Glutamatergic neuron (in vitro differentiated cells): ENCODE results near the gene NTN1. TPM values are rescaled to one million over a fixed set of nuclear protein-coding genes. Genes with fewer than 3 reads are reported as not detected.

Experiments used
- DNase-seq: peaks from one replicate; pipeline ENCODE4 v3.0.0; 2022
- H3K27ac Mint-ChIP-seq: one replicate; pipeline ENCODE4 v1.8.0; 2020; ENCODE audit warnings: mild to moderate bottlenecking, mixed read lengths, inconsistent platforms; ENCODE audit not compliant: unreplicated experiment
- H3K27me3 Mint-ChIP-seq: one replicate; pipeline ENCODE4 v1.8.0; 2020; ENCODE audit warnings: mild to moderate bottlenecking, moderate library complexity, mixed read lengths, inconsistent platforms; ENCODE audit not compliant: unreplicated experiment
- H3K36me3 Mint-ChIP-seq: one replicate; pipeline ENCODE4 v1.8.0; 2020; ENCODE audit warnings: mild to moderate bottlenecking, mixed read lengths, inconsistent platforms; ENCODE audit not compliant: unreplicated experiment
- H3K4me1 Mint-ChIP-seq: one replicate; pipeline ENCODE4 v1.8.0; 2020; ENCODE audit warnings: mild to moderate bottlenecking, low read depth, mixed read lengths, inconsistent platforms; ENCODE audit not compliant: unreplicated experiment
- H3K4me3 Mint-ChIP-seq: one replicate; pipeline ENCODE4 v1.8.0; 2020; ENCODE audit warnings: mild to moderate bottlenecking, mixed read lengths, inconsistent platforms; ENCODE audit not compliant: unreplicated experiment
- H3K9me3 Mint-ChIP-seq: one replicate; pipeline ENCODE4 v1.8.0; 2020; ENCODE audit warnings: mild to moderate bottlenecking, moderate library complexity, mixed read lengths, inconsistent platforms; ENCODE audit not compliant: unreplicated experiment
- total RNA-seq: library from RNA; stranded (reverse); fragmentation: NEBNext Ultra II Directional; extraction: Animal tissue kit (Norgen Biotek cat#: 25700); gene quantifications from one replicate; pipeline ENCODE4 v1.2.1, GENCODE V29; 2021; ENCODE audit not compliant: unreplicated experiment
- TF ChIP-seq, protein P1 (sequence below): fragments of 200-600 bp; sonication (generic); IDR thresholded peaks from one replicate; pipeline ENCODE4 v1.5.0; 2021; ENCODE audit not compliant: partially characterized antibody, unreplicated experiment

Gene NTN1
- total RNA-seq, 1 donor from 2014 or later = 0.76 TPM

- DNase-seq = peak; percentile 70
- peaks cover 10% of the 10 kb centered on the region for H3K4me1 Mint-ChIP-seq
- no peak overlapping the region for H3K27ac Mint-ChIP-seq
These were observed 219.5 kb downstream of the NTN1 start for GRCh38 chr17:9240659-9241370.

DNA sequence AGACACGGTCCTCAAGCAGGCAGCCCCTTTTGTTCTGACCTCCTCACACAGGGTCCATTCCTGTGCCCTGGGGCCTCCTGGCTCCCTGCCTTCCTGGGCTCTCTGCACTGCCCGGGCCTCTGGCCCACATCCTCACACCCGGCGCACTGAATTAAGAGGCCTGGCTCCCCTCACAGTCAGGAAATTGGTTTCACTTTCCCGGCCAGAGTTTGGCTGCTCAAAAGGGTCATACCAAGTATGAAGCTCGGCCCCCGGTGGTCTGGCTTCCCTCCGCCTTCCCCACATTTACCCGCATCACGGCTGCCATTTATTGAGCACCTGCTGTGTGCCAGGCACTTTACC lies 220.0 kb downstream of the NTN1 start:
- TF ChIP-seq, protein P1, sequence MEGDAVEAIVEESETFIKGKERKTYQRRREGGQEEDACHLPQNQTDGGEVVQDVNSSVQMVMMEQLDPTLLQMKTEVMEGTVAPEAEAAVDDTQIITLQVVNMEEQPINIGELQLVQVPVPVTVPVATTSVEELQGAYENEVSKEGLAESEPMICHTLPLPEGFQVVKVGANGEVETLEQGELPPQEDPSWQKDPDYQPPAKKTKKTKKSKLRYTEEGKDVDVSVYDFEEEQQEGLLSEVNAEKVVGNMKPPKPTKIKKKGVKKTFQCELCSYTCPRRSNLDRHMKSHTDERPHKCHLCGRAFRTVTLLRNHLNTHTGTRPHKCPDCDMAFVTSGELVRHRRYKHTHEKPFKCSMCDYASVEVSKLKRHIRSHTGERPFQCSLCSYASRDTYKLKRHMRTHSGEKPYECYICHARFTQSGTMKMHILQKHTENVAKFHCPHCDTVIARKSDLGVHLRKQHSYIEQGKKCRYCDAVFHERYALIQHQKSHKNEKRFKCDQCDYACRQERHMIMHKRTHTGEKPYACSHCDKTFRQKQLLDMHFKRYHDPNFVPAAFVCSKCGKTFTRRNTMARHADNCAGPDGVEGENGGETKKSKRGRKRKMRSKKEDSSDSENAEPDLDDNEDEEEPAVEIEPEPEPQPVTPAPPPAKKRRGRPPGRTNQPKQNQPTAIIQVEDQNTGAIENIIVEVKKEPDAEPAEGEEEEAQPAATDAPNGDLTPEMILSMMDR = no peak
- no peak for DNase-seq
- Mint-ChIP-seq H3K27me3 (peaks cover 10% of the 10 kb centered on the region), H3K4me1 (peaks cover 10% of the 10 kb centered on the region), H3K27ac (no peak overlapping the region), H3K4me3 (peak overlapping the region; percentile 28), H3K9me3 (peaks cover 5% of the 10 kb centered on the region), H3K36me3 (peaks cover 5% of the 10 kb centered on the region)

More at GRCh38 chr17:9240659-9241370, 219.5 kb downstream of the NTN1 start:
- TF ChIP-seq, protein P1 = no peak
- peaks cover 5% of the 10 kb centered on the region for H3K9me3 Mint-ChIP-seq
- peaks cover 5% of the 10 kb centered on the region for H3K36me3 Mint-ChIP-seq
- peak overlapping the region; percentile 63 for H3K4me3 Mint-ChIP-seq
- H3K27me3 Mint-ChIP-seq = peaks cover 10% of the 10 kb centered on the region

DNA sequence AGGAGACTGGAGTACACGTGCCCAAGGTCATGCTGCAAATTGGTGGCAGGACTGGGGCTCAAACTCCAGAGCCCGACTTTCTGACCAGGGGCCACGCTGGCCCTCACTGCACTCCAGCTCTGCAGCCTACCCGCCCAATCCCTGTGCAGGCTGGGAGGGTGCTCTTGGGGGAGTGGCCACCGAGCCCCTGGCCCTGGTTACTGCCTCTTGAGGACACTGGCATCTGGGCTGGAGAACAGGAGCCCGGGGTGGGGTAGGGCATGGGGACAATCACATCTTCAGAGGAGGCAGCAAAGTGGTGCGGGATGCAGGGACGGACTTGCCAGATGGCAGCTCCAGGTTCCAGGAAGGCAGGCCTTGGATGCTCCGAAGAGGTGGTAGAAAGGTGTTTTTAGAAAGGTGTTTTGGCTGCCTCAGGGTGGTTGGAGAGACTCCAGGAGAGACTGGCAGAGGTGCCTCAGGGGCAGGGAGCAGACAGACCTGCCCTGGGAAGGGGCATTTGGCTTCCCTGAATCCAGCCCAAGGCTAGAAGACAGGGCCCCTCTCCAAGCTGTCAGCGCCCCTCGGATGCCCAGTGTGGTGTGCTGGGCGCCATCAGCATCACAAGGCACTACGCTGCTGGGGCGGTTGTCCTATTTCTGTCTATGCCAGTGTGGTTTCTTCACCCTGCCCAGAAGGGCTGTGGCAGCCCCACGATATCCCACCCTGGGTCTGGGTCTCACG lies 220.6 kb downstream of the NTN1 start:
- DNase-seq = no peak
- Mint-ChIP-seq H3K27ac (no peak overlapping the region), H3K9me3 (peaks cover 5% of the 10 kb centered on the region), H3K36me3 (peaks cover 5% of the 10 kb centered on the region), H3K4me1 (peaks cover 10% of the 10 kb centered on the region), H3K4me3 (peak overlapping the region; percentile 28), H3K27me3 (peaks cover 10% of the 10 kb centered on the region)
- TF ChIP-seq, protein P1 = no peak

DNA sequence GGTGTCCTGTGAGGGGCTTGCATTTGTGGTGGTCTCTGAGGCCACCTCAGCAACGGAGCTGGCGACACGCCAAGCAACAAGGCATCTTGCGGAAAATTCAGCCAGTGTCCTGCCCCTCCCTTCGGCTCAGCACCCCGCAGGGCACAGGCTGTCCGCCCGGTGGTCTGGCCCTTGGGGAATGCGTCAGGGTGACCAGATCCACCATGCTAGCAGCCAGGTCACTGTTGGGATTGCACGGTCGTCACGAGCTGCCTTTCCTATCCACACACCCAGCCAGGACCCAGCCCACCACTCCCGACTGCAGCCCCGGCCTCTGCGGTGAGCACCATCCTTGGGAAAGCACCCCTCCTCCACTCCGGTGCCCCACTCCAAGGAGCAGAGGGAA lies 221.2 kb downstream of the NTN1 start:
- Mint-ChIP-seq H3K27me3 (peaks cover 10% of the 10 kb centered on the region), H3K4me3 (no peak overlapping the region), H3K9me3 (peaks cover 5% of the 10 kb centered on the region), H3K4me1 (peaks cover 9% of the 10 kb centered on the region), H3K36me3 (peaks cover 5% of the 10 kb centered on the region), H3K27ac (no peak overlapping the region)
- TF ChIP-seq, protein P1 = no peak
- no peak for DNase-seq

GRCh38 chr17:9242983-9243382 lies 221.7 kb downstream of the NTN1 start:
- no peak for DNase-seq
- Mint-ChIP-seq H3K9me3 (peaks cover 3% of the 10 kb centered on the region), H3K4me3 (no peak overlapping the region), H3K4me1 (peaks cover 6% of the 10 kb centered on the region), H3K27ac (no peak overlapping the region), H3K36me3 (peaks cover 5% of the 10 kb centered on the region), H3K27me3 (peaks cover 10% of the 10 kb centered on the region)
- TF ChIP-seq, protein P1 = no peak
